ENCODE measurements around the gene ZNF514. TPM values are rescaled to one million over a fixed set of nuclear protein-coding genes. Genes with fewer than 3 reads are reported as not detected.

ZNF514 gene
- total RNA-seq, 4 donors from 2014 or later = 13.3 to 38.4 (median 23.7) TPM

GRCh38 chr2:95181774-95182173 is 22.1 kb upstream of the ZNF514 start:
- Histone ChIP-seq H3K4me3 (no peak overlapping the region), H3K36me3 (no peaks in the 10 kb centered on the region), H3K27me3 (no peaks in the 10 kb centered on the region), H3K4me1 (no peaks in the 10 kb centered on the region), H3K27ac (no peak overlapping the region), H3K9me3 (peaks cover 0 to 6% of the 10 kb centered on the region in 2 donors)
- intact Hi-C loops (cut with DNase I; ENCODE audit: low total_unique reads) = no loop called here
- DNase-seq = no peak
- TF ChIP-seq CTCF (IDR thresholded peaks at IDR 0.05) (no peak), POLR2A (IDR thresholded peaks at IDR 0.05) (no peak)

- no peak for TF ChIP-seq POLR2A (IDR thresholded peaks at IDR 0.05)
- no peak for TF ChIP-seq CTCF (IDR thresholded peaks at IDR 0.05)
- intact Hi-C loops (cut with DNase I; ENCODE audit: low total_unique reads) = no loop called here
- H3K4me3 ChIP-seq = no peak overlapping the region
- H3K36me3 ChIP-seq = no peaks in the 10 kb centered on the region
- no peak overlapping the region for H3K27ac ChIP-seq
- no peaks in the 10 kb centered on the region for H3K4me1 ChIP-seq
- H3K9me3 ChIP-seq = peaks cover 0 to 6% of the 10 kb centered on the region in 2 donors
- no peaks in the 10 kb centered on the region for H3K27me3 ChIP-seq
- no peak for DNase-seq
Observed at GRCh38 chr2:95179451-95179850, 19.8 kb upstream of the ZNF514 start.

- Histone ChIP-seq H3K4me3 (no peak overlapping the region), H3K4me1 (no peaks in the 10 kb centered on the region), H3K27ac (no peak overlapping the region), H3K9me3 (no peaks in the 10 kb centered on the region), H3K36me3 (no peaks in the 10 kb centered on the region), H3K27me3 (no peaks in the 10 kb centered on the region)
- DNase-seq = no peak
- TF ChIP-seq CTCF (IDR thresholded peaks at IDR 0.05) (no peak), POLR2A (IDR thresholded peaks at IDR 0.05) (no peak)
- intact Hi-C loops (cut with DNase I; ENCODE audit: low total_unique reads) = no loop called here
Observed at GRCh38 chr2:95174031-95174542, 14.4 kb upstream of the ZNF514 start.

GRCh38 chr2:95171902-95172301 is 12.3 kb upstream of the ZNF514 start:
- intact Hi-C loops (cut with DNase I; ENCODE audit: low total_unique reads) = no loop called here
- Histone ChIP-seq H3K27ac (no peak overlapping the region), H3K9me3 (no peaks in the 10 kb centered on the region), H3K4me1 (no peaks in the 10 kb centered on the region), H3K36me3 (no peaks in the 10 kb centered on the region), H3K4me3 (no peak overlapping the region), H3K27me3 (no peaks in the 10 kb centered on the region)
- TF ChIP-seq CTCF (IDR thresholded peaks at IDR 0.05) (no peak), POLR2A (IDR thresholded peaks at IDR 0.05) (no peak)
- no peak for DNase-seq

- intact Hi-C loops (cut with DNase I; ENCODE audit: low total_unique reads) = no loop called here
- Histone ChIP-seq H3K4me1 (no peaks in the 10 kb centered on the region), H3K27me3 (no peaks in the 10 kb centered on the region), H3K4me3 (peak overlapping the region; percentile 77 to 97), H3K9me3 (no peaks in the 10 kb centered on the region), H3K27ac (peak overlapping the region; percentile 88 to 91), H3K36me3 (no peaks in the 10 kb centered on the region)
- TF ChIP-seq POLR2A (IDR thresholded peaks at IDR 0.05) = peak in 1 of 2 donors; percentile 5
- TF ChIP-seq CTCF (IDR thresholded peaks at IDR 0.05) = no peak
- no peak for DNase-seq
Observed at GRCh38 chr2:95166065-95166763, 6.6 kb upstream of the ZNF514 start.

Data from uterus (tissue), 4 donors.